Liver (tissue), 9 donors: ENCODE data around the gene ARMH1. TPM values are rescaled to one million over a fixed set of nuclear protein-coding genes. Genes with fewer than 3 reads are reported as not detected.
"Not testable (repeated sequence)": the region's sequence is repeated elsewhere in the genome, so short reads cannot be mapped to it uniquely, and the experiment has no call there.

Experiments
- DNase-seq: peaks from one replicate; pipeline ENCODE4 v3.0.0-alpha.2; 2017; ENCODE audit warnings: low spot score
- H3K27ac ChIP-seq, 2 donors: one replicate each; pipeline ENCODE4 v1.7.0; 2013; ENCODE audit warnings: inconsistent platforms in 2 of 2, low read length in 2 of 2, control low read depth in 1 of 2, low read depth in 1 of 2, mild to moderate bottlenecking in 1 of 2
- H3K27me3 ChIP-seq, 4 donors: one replicate each; pipeline versions ENCODE4 v1.6.1 to v1.7.0; 2013; ENCODE audit warnings: low read length in 3 of 4, inconsistent platforms in 1 of 4, mild to moderate bottlenecking in 1 of 4, moderate library complexity in 1 of 4; ENCODE audit not compliant: control insufficient read depth in 4 of 4, insufficient read depth in 4 of 4
- H3K36me3 ChIP-seq, 4 donors: one replicate each; pipeline versions ENCODE4 v1.6.1 to v1.7.0; 2013; ENCODE audit warnings: low read length in 3 of 4, mild to moderate bottlenecking in 3 of 4, low read depth in 1 of 4, moderate library complexity in 1 of 4; ENCODE audit not compliant: control insufficient read depth in 4 of 4, insufficient read depth in 3 of 4
- H3K4me1 ChIP-seq, 4 donors: one replicate each; pipeline versions ENCODE4 v1.6.1 to v1.7.0; 2013; ENCODE audit warnings: low read length in 3 of 4, mild to moderate bottlenecking in 3 of 4, moderate library complexity in 1 of 4; ENCODE audit not compliant: control insufficient read depth in 4 of 4, insufficient read depth in 4 of 4
- H3K4me3 ChIP-seq, 3 donors: one replicate each; pipeline versions ENCODE4 v1.6.1 to v1.7.0; 2013; ENCODE audit warnings: low read length in 3 of 3, control low read depth in 1 of 3, low read depth in 1 of 3, mild to moderate bottlenecking in 1 of 3
- H3K9ac ChIP-seq, 2 donors: one replicate each; pipeline ENCODE4 v1.7.0; 2013; ENCODE audit warnings: low read length in 2 of 2, mild to moderate bottlenecking in 2 of 2, moderate library complexity in 2 of 2, control low read depth in 1 of 2, low read depth in 1 of 2
- H3K9me3 ChIP-seq, 4 donors: one replicate each; pipeline versions ENCODE4 v1.6.1 to v1.7.0; 2013; ENCODE audit warnings: low read length in 3 of 4; ENCODE audit not compliant: control insufficient read depth in 4 of 4
- EGR1 ChIP-seq, 2 donors: IDR thresholded peaks; 2 replicates each; pipeline ENCODE4 v1.6.1; 2016 to 2018; ENCODE audit warnings: antibody characterized with exemption in 2 of 2, low read depth in 2 of 2
- FOXA1 ChIP-seq: IDR thresholded peaks from 2 replicates; pipeline ENCODE4 v1.6.1; 2016; ENCODE audit warnings: antibody characterized with exemption
- FOXA2 ChIP-seq: IDR thresholded peaks from 2 replicates; pipeline ENCODE4 v1.6.1; 2016; ENCODE audit warnings: antibody characterized with exemption
- GABPA ChIP-seq, 2 donors: IDR thresholded peaks in 1 of 2; conservative IDR thresholded peaks in 1 of 2; 2 replicates each; pipeline ENCODE4 v1.6.1; 2016; ENCODE audit warnings: antibody characterized with exemption in 2 of 2, mild to moderate bottlenecking in 1 of 2, moderate library complexity in 1 of 2
- HNF4A ChIP-seq, 2 donors: conservative IDR thresholded peaks; 2 replicates each; pipeline ENCODE4 v1.6.1; 2016; ENCODE audit warnings: antibody characterized with exemption in 2 of 2, mild to moderate bottlenecking in 2 of 2
- HNF4G ChIP-seq: IDR thresholded peaks from 2 replicates; pipeline ENCODE4 v1.6.1; 2016; ENCODE audit warnings: antibody characterized with exemption
- NR2F2 ChIP-seq: IDR thresholded peaks from 2 replicates; pipeline ENCODE4 v1.6.1; 2016; ENCODE audit warnings: antibody characterized with exemption
- RXRA ChIP-seq, 2 donors: IDR thresholded peaks; 2 replicates each; pipeline ENCODE4 v1.6.1; 2017 to 2018; ENCODE audit warnings: antibody characterized with exemption in 2 of 2, mild to moderate bottlenecking in 1 of 2
- SP1 ChIP-seq: IDR thresholded peaks from 2 replicates; pipeline ENCODE4 v1.6.1; 2018; ENCODE audit warnings: antibody characterized with exemption, mild to moderate bottlenecking
- TAF1 ChIP-seq: conservative IDR thresholded peaks from 2 replicates; pipeline ENCODE4 v1.6.1; 2016; ENCODE audit warnings: antibody characterized with exemption, mild to moderate bottlenecking
- YY1 ChIP-seq: IDR thresholded peaks from 2 replicates; pipeline ENCODE4 v1.6.1; 2016; ENCODE audit warnings: antibody characterized with exemption, mild to moderate bottlenecking
- WGBS: extraction: QIAGEN DNeasy Blood & Tissue Kit; methylation state at CpG from one replicate; pipeline ENCODE4 v1.1.7; 2013; 5-methylcytosine and 5-hydroxymethylcytosine counted together
- polyA plus RNA-seq, 2 donors: library from polyadenylated mRNA; stranded (reverse) in 1 of 2; unstranded in 1 of 2; fragments of 200-250 nt in 1 of 2; fragments of >200 nt in 1 of 2; fragmentation: Nextera tagmentation in 1 of 2; extraction: Ambion mirVana in 1 of 2; gene quantifications; one replicate each; pipeline versions ENCODE4 v1.2.1 to v1.2.3, GENCODE V29; 2013 to 2015
- total RNA-seq, 2 donors: library from RNA; depleted of rRNA; stranded (reverse); fragments of >200 nt; gene quantifications; one replicate each; pipeline ENCODE4 v1.2.3, GENCODE V29; 2014
- TF ChIP-seq, protein P1 (sequence below): fragments of 150-350 bp; IDR thresholded peaks from 2 replicates; pipeline ENCODE4 v1.5.1; 2017; ENCODE audit warnings: improper control_type of control experiment, low read depth, low read length; ENCODE audit not compliant: missing input control
- TF ChIP-seq, protein P2 (sequence below): IDR thresholded peaks from 2 replicates; pipeline ENCODE4 v1.6.1; 2016; ENCODE audit warnings: antibody characterized with exemption
- TF ChIP-seq, protein P3 (sequence below): IDR thresholded peaks from 2 replicates; pipeline ENCODE4 v1.6.1; 2016; ENCODE audit warnings: antibody characterized with exemption
- TF ChIP-seq, protein P4 (sequence below): IDR thresholded peaks from 2 replicates; pipeline ENCODE4 v1.6.1; 2016; ENCODE audit warnings: antibody characterized with exemption, mild to moderate bottlenecking
- TF ChIP-seq, protein P5 (sequence below): IDR thresholded peaks from 2 replicates; pipeline ENCODE4 v1.6.1; 2016; ENCODE audit warnings: antibody characterized with exemption
- donor health status: healthy.
- donor health status: healthy.
- donor health status: healthy.
- donor health status: healthy.
- donor health status: healthy.

ARMH1 gene
- total and polyA plus RNA-seq, 4 donors: 2.2 to 20.3 (median 5.5) TPM

DNA sequence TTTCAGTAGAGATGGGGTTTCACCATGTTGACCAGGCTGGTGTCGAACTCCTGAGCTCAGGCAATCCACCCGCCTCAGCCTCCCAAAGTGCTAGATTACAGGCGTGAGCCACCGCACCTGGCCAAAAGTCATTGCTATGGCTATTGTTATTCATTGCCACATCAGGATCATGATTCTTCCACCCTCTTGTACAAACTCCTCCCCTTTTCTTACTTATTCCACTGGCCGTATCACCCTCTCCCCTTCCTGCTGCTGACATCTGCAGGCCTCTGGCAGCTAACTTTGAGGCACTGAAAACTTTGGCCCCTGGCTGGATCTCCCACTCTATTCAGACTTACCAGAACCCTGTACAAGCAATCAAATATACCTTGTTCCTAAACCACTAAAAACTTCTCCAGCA lies 11.1 kb upstream of the ARMH1 start:
- 95% methylated on average over 5 of the region's 5 CpGs for whole genome bisulfite sequencing
- H3K36me3 ChIP-seq: peaks cover 0 to 1% (median 0%) of the 10 kb centered on the region in 4 donors
- no peak overlapping the region for H3K27ac ChIP-seq
- no peak overlapping the region for H3K4me3 ChIP-seq
- no peak for DNase-seq
- H3K9me3 ChIP-seq: no peaks in the 10 kb centered on the region
- H3K9ac ChIP-seq: no peak overlapping the region
- H3K4me1 ChIP-seq: peaks cover 9 to 33% (median 17%) of the 10 kb centered on the region in 4 donors
- no peaks in the 10 kb centered on the region for H3K27me3 ChIP-seq
- no peak for TF ChIP-seq NR2F2
- TF ChIP-seq HNF4G: no peak
- no peak for TF ChIP-seq HNF4A (conservative IDR thresholded peaks at IDR 0.05)
- no peak for TF ChIP-seq RXRA (IDR thresholded peaks at IDR 0.05)
- TF ChIP-seq, protein P1, sequence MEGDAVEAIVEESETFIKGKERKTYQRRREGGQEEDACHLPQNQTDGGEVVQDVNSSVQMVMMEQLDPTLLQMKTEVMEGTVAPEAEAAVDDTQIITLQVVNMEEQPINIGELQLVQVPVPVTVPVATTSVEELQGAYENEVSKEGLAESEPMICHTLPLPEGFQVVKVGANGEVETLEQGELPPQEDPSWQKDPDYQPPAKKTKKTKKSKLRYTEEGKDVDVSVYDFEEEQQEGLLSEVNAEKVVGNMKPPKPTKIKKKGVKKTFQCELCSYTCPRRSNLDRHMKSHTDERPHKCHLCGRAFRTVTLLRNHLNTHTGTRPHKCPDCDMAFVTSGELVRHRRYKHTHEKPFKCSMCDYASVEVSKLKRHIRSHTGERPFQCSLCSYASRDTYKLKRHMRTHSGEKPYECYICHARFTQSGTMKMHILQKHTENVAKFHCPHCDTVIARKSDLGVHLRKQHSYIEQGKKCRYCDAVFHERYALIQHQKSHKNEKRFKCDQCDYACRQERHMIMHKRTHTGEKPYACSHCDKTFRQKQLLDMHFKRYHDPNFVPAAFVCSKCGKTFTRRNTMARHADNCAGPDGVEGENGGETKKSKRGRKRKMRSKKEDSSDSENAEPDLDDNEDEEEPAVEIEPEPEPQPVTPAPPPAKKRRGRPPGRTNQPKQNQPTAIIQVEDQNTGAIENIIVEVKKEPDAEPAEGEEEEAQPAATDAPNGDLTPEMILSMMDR: no peak
- TF ChIP-seq, protein P2, sequence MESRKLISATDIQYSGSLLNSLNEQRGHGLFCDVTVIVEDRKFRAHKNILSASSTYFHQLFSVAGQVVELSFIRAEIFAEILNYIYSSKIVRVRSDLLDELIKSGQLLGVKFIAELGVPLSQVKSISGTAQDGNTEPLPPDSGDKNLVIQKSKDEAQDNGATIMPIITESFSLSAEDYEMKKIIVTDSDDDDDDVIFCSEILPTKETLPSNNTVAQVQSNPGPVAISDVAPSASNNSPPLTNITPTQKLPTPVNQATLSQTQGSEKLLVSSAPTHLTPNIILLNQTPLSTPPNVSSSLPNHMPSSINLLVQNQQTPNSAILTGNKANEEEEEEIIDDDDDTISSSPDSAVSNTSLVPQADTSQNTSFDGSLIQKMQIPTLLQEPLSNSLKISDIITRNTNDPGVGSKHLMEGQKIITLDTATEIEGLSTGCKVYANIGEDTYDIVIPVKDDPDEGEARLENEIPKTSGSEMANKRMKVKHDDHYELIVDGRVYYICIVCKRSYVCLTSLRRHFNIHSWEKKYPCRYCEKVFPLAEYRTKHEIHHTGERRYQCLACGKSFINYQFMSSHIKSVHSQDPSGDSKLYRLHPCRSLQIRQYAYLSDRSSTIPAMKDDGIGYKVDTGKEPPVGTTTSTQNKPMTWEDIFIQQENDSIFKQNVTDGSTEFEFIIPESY: no peak
- TF ChIP-seq, protein P3, sequence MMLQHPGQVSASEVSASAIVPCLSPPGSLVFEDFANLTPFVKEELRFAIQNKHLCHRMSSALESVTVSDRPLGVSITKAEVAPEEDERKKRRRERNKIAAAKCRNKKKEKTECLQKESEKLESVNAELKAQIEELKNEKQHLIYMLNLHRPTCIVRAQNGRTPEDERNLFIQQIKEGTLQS: no peak
- TF ChIP-seq SP1: no peak
- TF ChIP-seq FOXA1: no peak
- TF ChIP-seq, protein P4, sequence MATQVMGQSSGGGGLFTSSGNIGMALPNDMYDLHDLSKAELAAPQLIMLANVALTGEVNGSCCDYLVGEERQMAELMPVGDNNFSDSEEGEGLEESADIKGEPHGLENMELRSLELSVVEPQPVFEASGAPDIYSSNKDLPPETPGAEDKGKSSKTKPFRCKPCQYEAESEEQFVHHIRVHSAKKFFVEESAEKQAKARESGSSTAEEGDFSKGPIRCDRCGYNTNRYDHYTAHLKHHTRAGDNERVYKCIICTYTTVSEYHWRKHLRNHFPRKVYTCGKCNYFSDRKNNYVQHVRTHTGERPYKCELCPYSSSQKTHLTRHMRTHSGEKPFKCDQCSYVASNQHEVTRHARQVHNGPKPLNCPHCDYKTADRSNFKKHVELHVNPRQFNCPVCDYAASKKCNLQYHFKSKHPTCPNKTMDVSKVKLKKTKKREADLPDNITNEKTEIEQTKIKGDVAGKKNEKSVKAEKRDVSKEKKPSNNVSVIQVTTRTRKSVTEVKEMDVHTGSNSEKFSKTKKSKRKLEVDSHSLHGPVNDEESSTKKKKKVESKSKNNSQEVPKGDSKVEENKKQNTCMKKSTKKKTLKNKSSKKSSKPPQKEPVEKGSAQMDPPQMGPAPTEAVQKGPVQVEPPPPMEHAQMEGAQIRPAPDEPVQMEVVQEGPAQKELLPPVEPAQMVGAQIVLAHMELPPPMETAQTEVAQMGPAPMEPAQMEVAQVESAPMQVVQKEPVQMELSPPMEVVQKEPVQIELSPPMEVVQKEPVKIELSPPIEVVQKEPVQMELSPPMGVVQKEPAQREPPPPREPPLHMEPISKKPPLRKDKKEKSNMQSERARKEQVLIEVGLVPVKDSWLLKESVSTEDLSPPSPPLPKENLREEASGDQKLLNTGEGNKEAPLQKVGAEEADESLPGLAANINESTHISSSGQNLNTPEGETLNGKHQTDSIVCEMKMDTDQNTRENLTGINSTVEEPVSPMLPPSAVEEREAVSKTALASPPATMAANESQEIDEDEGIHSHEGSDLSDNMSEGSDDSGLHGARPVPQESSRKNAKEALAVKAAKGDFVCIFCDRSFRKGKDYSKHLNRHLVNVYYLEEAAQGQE: no peak
- TF ChIP-seq EGR1 (IDR thresholded peaks at IDR 0.05; ENCODE audit: low read depth in 2 of 2): no peak
- no peak for TF ChIP-seq FOXA2
- no peak for TF ChIP-seq YY1

DNA sequence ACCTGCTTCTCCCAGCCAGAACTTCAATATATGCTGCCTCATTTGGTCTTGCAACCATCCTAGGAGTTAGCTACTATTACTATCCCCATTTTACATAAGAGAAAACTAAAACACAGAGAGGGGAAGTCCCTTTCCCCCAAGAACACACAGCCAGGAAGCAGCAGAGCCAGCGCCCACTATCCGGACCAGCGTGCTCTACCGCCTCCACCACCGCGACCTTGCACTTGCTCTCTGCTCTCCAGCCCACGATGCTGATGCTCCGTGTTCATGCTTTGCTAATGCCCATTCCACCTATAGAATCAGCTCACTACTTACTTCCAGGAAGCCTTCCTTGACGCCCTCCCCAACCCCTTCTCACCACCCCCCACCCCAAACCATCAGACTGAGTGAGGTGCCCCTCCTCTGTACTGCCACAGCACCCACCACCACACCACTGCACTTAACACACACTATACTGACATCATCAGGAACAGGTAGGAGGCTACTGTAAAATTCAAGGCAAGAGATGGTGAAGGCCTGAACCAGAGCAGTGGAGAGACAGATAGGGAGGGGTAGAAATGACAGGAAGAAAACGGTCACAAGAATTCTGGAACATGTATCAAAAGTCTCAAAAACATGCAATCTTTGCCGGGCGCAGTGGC lies 9.7 kb upstream of the ARMH1 start:
- Histone ChIP-seq H3K27ac (no peak overlapping the region), H3K4me1 (peaks cover 9 to 29% (median 15%) of the 10 kb centered on the region in 4 donors), H3K9ac (no peak overlapping the region), H3K9me3 (no peaks in the 10 kb centered on the region), H3K4me3 (no peak overlapping the region), H3K36me3 (peaks cover 0 to 1% (median 0%) of the 10 kb centered on the region in 4 donors), H3K27me3 (no peaks in the 10 kb centered on the region)
- TF ChIP-seq FOXA2: no peak
- TF ChIP-seq YY1: no peak
- no peak for TF ChIP-seq EGR1 (IDR thresholded peaks at IDR 0.05; ENCODE audit: low read depth in 2 of 2)
- TF ChIP-seq RXRA (IDR thresholded peaks at IDR 0.05): no peak
- TF ChIP-seq TAF1: no peak
- TF ChIP-seq GABPA (IDR thresholded peaks at IDR 0.05 in 1 of 2, conservative IDR thresholded peaks at IDR 0.05 in 1 of 2): no peak
- TF ChIP-seq, protein P5, sequence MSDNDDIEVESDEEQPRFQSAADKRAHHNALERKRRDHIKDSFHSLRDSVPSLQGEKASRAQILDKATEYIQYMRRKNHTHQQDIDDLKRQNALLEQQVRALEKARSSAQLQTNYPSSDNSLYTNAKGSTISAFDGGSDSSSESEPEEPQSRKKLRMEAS: no peak
- WGBS: 91% methylated on average over 12 of the region's 12 CpGs
- DNase-seq: no peak

DNA sequence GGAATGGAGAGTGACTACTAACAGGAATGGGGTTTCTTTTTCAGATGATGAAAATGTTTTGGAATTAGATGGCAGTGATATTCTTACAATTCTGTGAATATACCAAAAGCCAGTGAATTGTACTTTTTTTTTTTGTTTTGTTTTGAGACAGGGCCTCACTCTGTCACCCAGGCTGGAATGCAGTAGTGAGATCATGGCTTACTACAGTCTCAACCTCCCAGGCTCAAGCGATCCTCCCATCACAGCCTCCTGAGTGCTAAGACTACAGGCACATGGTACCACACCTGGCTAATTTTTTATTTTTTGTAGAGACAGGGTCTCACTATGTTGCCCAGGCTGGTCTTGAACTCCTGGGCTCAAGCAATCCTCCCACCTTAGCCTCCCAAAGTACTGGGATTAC lies 7.8 kb upstream of the ARMH1 start:
- H3K27me3 ChIP-seq, H3K9ac ChIP-seq, DNase-seq, H3K36me3 ChIP-seq, H3K27ac ChIP-seq, H3K4me3 ChIP-seq, H3K9me3 ChIP-seq: not testable (repeated sequence)
- WGBS: 97% methylated on average over 1 of the region's 1 CpG
- H3K4me1 ChIP-seq: peaks cover 5 to 14% (median 9%) of the 10 kb centered on the region in 4 donors
